ENCODE data around the gene ARHGAP18. TPM values are rescaled to one million over a fixed set of nuclear protein-coding genes. Genes with fewer than 3 reads are reported as not detected.

Gene ARHGAP18
- total and polyA plus RNA-seq, 10 donors = 4.6 to 18.7 (median 15.4) TPM

DNA sequence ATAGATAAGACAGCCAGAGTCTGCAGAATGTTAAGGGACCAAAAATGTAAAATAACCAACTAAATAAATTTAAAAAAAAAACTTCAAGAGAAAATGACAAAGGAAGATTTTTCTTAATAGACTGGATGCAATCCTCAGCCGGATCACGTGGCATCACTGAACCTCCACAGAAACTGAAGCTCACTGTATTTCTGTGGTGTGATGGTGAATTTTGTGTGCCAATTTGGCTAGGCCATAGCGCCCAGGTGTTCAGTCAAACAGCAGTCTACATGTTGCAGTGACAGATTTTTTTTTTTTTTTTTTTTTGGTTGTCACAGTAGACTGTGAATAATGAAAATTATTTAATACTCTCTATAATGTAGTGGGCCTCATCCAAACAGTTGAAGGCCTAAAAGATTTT is 95.5 kb downstream of the ARHGAP18 start:
- Histone ChIP-seq H3K27me3 (replicated peaks in 1 of 7) (no peaks in the 10 kb centered on the region), H3K9me3 (no peaks in the 10 kb centered on the region), H3K27ac (no peak overlapping the region), H3K36me3 (peaks cover 0 to 59% (median 9%) of the 10 kb centered on the region in 6 donors), H3K4me3 (no peak overlapping the region), H3K4me1 (no peaks in the 10 kb centered on the region)
- WGBS, 5 donors = 96 to 98% (median 97%) methylated on average over 3 of the region's 3 CpGs
- no peak for DNase-seq
- TF ChIP-seq POLR2AphosphoS5 (IDR thresholded peaks at IDR 0.05) = no peak
- no peak for TF ChIP-seq POLR2A (IDR thresholded peaks at IDR 0.05)
- TF ChIP-seq, protein P1, sequence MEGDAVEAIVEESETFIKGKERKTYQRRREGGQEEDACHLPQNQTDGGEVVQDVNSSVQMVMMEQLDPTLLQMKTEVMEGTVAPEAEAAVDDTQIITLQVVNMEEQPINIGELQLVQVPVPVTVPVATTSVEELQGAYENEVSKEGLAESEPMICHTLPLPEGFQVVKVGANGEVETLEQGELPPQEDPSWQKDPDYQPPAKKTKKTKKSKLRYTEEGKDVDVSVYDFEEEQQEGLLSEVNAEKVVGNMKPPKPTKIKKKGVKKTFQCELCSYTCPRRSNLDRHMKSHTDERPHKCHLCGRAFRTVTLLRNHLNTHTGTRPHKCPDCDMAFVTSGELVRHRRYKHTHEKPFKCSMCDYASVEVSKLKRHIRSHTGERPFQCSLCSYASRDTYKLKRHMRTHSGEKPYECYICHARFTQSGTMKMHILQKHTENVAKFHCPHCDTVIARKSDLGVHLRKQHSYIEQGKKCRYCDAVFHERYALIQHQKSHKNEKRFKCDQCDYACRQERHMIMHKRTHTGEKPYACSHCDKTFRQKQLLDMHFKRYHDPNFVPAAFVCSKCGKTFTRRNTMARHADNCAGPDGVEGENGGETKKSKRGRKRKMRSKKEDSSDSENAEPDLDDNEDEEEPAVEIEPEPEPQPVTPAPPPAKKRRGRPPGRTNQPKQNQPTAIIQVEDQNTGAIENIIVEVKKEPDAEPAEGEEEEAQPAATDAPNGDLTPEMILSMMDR (IDR thresholded peaks at IDR 0.05 in 8 of 11, conservative IDR thresholded peaks at IDR 0.05 in 3 of 11) = no peak
- intact Hi-C loops (cut with DNase I; ENCODE audit: low total_unique reads) = no loop called here

DNA sequence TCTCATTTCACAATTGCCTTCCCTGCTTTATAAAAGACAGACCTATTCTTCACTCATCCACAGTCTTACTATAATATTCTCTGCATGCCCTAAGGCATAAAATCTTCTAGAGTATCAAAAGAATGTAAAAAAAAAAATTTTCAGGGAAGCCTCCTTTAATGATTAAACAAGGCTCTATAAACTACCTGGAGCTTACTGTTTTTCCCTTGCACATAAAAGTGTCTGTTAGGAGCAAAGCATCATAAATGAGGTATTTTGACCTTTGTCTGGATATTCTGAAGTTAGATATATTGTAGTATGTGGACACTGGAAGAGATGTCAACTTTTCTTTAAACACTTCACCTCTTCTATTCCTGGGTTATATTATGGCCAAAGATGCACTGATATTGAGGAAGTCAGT is 97.5 kb downstream of the ARHGAP18 start:
- Histone ChIP-seq H3K36me3 (peaks cover 0 to 55% (median 9%) of the 10 kb centered on the region in 6 donors), H3K27ac (no peak overlapping the region), H3K4me1 (peaks cover 0 to 3% (median 0%) of the 10 kb centered on the region in 6 donors), H3K27me3 (replicated peaks in 1 of 7) (no peaks in the 10 kb centered on the region), H3K4me3 (no peak overlapping the region), H3K9me3 (no peaks in the 10 kb centered on the region)
- intact Hi-C loops (cut with DNase I; ENCODE audit: low total_unique reads) = no loop called here
- no peak for DNase-seq
- TF ChIP-seq, protein P1 (IDR thresholded peaks at IDR 0.05 in 8 of 11, conservative IDR thresholded peaks at IDR 0.05 in 3 of 11) = no peak
- TF ChIP-seq POLR2AphosphoS5 (IDR thresholded peaks at IDR 0.05) (no peak), POLR2A (IDR thresholded peaks at IDR 0.05) (no peak)

DNA sequence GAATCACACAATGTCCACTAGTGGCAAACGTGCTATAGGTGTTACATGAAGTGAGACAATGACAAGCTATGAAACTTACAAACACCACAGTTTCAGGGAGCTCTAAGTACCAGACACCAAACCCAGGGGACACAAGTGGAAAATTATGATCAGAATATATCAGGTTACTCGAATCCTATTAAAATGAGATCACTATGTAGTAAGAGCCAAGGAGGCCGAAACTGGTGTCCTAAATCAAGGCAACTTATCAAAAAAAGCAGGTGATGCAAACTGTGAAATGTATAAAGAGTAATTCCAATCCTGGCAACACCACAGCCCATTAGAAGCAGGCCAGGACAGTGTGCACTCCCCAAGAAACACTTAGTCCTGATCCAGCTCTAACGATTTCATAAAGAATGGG is 100.3 kb downstream of the ARHGAP18 start:
- intact Hi-C loops (cut with DNase I; ENCODE audit: low total_unique reads) = no loop called here
- no peaks in the 10 kb centered on the region for H3K27me3 ChIP-seq (replicated peaks in 1 of 7)
- no peak for DNase-seq
- no peaks in the 10 kb centered on the region for H3K9me3 ChIP-seq
- peaks cover 0 to 46% (median 9%) of the 10 kb centered on the region in 6 donors for H3K36me3 ChIP-seq
- no peak overlapping the region for H3K4me3 ChIP-seq
- H3K27ac ChIP-seq = peak overlapping the region in 2 of 8 donors; percentile 0 to 16
- TF ChIP-seq POLR2AphosphoS5 (IDR thresholded peaks at IDR 0.05) (no peak), POLR2A (IDR thresholded peaks at IDR 0.05) (no peak)
- TF ChIP-seq, protein P1 (IDR thresholded peaks at IDR 0.05 in 8 of 11, conservative IDR thresholded peaks at IDR 0.05 in 3 of 11) = no peak
- H3K4me1 ChIP-seq = peaks cover 0 to 4% (median 1%) of the 10 kb centered on the region in 6 donors
- WGBS, 5 donors = 74 to 90% (median 85%) methylated on average over 4 of the region's 4 CpGs

DNA sequence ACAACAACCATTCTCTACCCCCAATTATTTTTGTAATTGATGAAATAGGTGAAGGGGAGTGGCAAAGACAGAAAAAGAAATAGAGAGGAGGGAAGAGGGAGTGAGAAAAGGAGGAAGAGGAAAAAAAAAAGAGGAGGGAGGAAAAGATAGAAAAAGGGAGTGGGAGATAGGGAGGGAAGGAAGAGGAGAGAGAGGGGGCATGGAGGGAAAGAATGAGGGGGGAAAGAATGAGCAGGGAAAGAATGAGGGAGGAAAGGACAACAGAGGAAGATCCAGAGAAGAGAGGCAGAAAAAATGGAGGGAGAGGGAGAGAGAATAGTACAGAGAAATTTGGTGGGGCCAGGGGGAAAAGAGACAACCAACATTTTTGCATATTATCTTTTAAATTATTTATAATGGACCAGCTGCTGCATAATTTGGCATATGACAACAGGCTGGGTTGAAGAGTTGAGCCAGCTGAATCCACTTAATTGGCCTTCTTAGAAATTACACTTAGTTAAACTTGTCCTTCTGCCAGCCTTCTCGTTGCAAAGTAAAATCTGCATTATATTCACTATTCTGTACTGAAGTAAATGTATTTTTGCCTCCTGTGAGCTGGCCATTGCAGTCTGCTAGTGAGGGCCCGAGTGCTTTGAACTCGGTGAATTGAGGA is 101.0 kb downstream of the ARHGAP18 start:
- peaks cover 0 to 44% (median 9%) of the 10 kb centered on the region in 6 donors for H3K36me3 ChIP-seq
- DNase-seq = no peak
- WGBS, 5 donors = 80 to 89% (median 82%) methylated on average over 3 of the region's 3 CpGs
- peak overlapping the region in 3 of 8 donors; percentile 16 to 35 (median 17) for H3K27ac ChIP-seq
- intact Hi-C loops (cut with DNase I; ENCODE audit: low total_unique reads) = no loop called here
- H3K4me3 ChIP-seq = no peak overlapping the region
- TF ChIP-seq, protein P1 (IDR thresholded peaks at IDR 0.05 in 8 of 11, conservative IDR thresholded peaks at IDR 0.05 in 3 of 11) = no peak
- TF ChIP-seq POLR2AphosphoS5 (IDR thresholded peaks at IDR 0.05) (no peak), POLR2A (IDR thresholded peaks at IDR 0.05) (no peak)
- peaks cover 0 to 4% (median 1%) of the 10 kb centered on the region in 6 donors for H3K4me1 ChIP-seq
- H3K27me3 ChIP-seq (replicated peaks in 1 of 7) = no peaks in the 10 kb centered on the region
- no peaks in the 10 kb centered on the region for H3K9me3 ChIP-seq

All from spleen (tissue), 11 donors.